Measurements from ENCODE around the gene OR6P1.

OR6P1 gene

GRCh38 chr1:158552296-158552695, 18.1 kb downstream of the OR6P1 start:
- H3K27ac ChIP-seq, result no peak overlapping the region
- TF ChIP-seq ZFX (IDR thresholded peaks at IDR 0.05) (no peak), CTCF (conservative IDR thresholded peaks at IDR 0.05) (no peak)

GRCh38 chr1:158547533-158547932, 22.8 kb downstream of the OR6P1 start:
- no peak overlapping the region for H3K27ac ChIP-seq
- no peak for TF ChIP-seq ZFX (IDR thresholded peaks at IDR 0.05)
- TF ChIP-seq CTCF (conservative IDR thresholded peaks at IDR 0.05), result no peak

- no peak overlapping the region for H3K27ac ChIP-seq
- TF ChIP-seq ZFX (IDR thresholded peaks at IDR 0.05) (no peak), CTCF (conservative IDR thresholded peaks at IDR 0.05) (no peak)
Observed at GRCh38 chr1:158537609-158538008, 32.8 kb downstream of the OR6P1 start.

GRCh38 chr1:158534496-158534895, 35.9 kb downstream of the OR6P1 start:
- TF ChIP-seq ZFX (IDR thresholded peaks at IDR 0.05) (no peak), CTCF (conservative IDR thresholded peaks at IDR 0.05) (no peak)
- no peak overlapping the region for H3K27ac ChIP-seq

- TF ChIP-seq CTCF (conservative IDR thresholded peaks at IDR 0.05) (peak; percentile 68), ZFX (IDR thresholded peaks at IDR 0.05) (no peak)
- H3K27ac ChIP-seq, result no peak overlapping the region
Observed at GRCh38 chr1:158527190-158527815, 43.1 kb downstream of the OR6P1 start.

- H3K27ac ChIP-seq, result no peak overlapping the region
- no peak for TF ChIP-seq ZFX (IDR thresholded peaks at IDR 0.05)
- no peak for TF ChIP-seq CTCF (conservative IDR thresholded peaks at IDR 0.05)
Observed at GRCh38 chr1:158521666-158522058, 48.7 kb downstream of the OR6P1 start.

- no peak for TF ChIP-seq CTCF (conservative IDR thresholded peaks at IDR 0.05)
- no peak for TF ChIP-seq ZFX (IDR thresholded peaks at IDR 0.05)
Observed at GRCh38 chr1:158520955-158521665, 49.3 kb downstream of the OR6P1 start.

More at GRCh38 chr1:158520955-158521665, 49.3 kb downstream of the OR6P1 start:
- H3K27ac ChIP-seq, result no peak overlapping the region

Data from C4-2B (cell line).